SKM-1 (cell line): Measurements from ENCODE around the gene MITD1.
"Not testable (repeated sequence)": the region's sequence is repeated elsewhere in the genome, so short reads cannot be mapped to it uniquely, and the experiment has no call there.

Source experiments
- DNase-seq: peaks from one replicate; lab custom pipeline; 2025; ENCODE audit not compliant: unreplicated experiment; lab: John Stamatoyannopoulos, UW

The MITD1 gene

DNA sequence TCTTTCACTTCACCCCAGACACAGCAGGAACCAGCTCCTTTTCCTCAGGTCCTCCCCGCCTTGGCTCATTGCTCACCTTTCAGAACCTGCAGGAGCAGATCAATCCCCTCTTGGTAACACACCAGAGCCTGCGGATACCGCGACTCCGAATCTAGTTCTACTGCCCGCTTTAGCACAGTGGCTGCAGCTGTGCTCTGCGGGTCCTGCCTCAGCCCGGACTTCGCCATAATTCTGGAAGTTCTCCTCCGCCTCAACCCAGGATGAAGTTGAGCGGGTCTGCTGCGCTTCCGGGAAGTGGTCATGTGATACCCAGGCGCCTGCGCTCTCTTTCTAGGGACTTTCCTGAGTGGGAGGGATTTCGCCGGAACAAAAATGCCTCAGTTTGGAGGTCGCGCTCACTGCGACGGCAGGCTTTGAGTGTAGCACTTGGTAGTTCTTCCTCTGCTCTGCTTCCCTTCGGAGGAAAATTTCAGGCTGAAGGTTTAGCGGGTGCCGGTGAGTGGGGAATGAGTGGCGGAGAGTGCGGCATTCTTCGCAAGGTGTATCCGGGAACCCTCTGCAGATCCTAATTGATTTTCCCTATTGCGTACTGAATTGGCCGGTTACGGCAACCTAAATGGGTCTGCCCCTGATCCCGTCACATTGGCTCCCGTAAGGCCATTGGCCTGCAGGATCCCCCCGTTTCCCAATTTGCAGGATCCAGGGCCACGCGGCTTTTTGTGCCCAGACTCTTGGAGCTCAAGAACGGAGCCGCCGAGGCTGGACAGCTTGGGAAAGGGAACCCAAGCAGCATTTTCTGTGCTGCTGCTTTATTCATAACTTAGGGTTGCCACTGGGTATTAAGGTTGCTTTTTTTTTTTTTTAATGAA, at the start of gene MITD1, which contains the start of gene MRPL30:
TSS of gene MITD1 (minus strand) at position 304 of the 869 bp plus-strand sequence. CDS start at position 227, 77 bp downstream.
TSS of gene MRPL30 (plus strand) at position 430 of the 869 bp plus-strand sequence. CDS start 5,020 bp downstream, outside the sequence.
- DNase-seq = peak; percentile 91

DNA sequence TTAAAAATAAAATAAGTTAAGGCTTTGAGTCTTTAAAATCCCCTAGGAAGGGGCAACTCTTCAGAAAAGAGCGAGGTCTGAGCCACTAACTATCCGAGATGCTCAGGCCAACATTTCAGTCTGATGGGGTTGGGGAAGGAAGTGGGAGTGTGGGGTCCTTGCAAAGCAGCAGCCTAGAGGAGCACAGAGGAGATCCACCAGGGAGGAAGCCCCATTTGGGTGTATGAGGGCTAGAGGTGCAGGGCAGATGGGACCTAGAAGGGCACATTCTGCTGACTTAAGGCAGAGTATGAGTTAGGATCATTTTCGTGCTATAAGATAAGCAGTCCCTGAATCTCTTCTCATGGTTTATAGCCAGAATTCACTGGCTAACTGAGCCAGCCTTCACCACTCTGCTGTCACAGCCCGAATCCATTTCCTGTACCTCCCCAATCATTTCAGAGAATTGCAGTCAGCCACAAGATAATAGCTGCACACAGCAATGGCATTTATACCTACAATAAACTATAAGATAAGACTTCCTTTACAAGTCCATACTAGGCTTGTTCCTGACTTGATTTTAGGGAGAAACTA, 37.2 kb upstream of the MITD1 start:
- no peak for DNase-seq

DNA sequence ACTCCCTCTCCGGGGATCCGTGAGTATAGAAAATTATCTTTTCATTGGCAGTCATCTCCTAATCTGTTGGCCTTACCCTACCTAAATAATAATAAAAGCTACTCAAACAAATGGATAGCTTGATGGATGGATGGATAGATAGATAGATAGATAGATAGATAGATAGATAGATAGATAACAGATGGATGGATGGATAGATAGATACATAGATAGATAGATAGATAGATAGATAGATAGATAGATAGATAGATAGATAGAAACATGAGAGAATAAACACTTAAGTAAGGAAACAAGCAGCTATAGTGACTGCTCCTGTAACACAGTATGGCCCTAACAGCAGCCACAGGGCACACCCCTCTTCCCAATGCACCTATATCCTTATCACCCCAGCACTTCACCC, 35.2 kb upstream of the MITD1 start:
- DNase-seq = no peak

DNA sequence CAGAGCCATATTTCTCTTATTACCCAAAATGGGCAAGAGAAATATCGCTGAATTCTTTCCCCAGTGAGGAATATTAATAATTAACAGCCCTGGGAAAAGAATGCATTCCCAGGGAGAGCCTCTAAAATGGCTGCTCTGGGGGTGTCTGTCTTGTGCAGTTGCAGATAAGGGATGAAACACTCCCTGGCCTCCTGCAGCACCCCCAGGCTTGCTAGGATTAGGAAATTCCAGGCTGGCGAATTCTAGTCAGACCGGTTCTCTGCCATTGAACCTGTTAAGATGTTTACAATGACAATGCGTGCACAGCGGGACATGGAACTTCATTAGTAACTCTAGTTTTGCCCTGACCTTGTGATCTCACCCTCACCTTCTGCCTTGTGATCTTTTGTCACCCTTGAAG, 24.6 kb upstream of the MITD1 start:
- DNase-seq = no peak

DNA sequence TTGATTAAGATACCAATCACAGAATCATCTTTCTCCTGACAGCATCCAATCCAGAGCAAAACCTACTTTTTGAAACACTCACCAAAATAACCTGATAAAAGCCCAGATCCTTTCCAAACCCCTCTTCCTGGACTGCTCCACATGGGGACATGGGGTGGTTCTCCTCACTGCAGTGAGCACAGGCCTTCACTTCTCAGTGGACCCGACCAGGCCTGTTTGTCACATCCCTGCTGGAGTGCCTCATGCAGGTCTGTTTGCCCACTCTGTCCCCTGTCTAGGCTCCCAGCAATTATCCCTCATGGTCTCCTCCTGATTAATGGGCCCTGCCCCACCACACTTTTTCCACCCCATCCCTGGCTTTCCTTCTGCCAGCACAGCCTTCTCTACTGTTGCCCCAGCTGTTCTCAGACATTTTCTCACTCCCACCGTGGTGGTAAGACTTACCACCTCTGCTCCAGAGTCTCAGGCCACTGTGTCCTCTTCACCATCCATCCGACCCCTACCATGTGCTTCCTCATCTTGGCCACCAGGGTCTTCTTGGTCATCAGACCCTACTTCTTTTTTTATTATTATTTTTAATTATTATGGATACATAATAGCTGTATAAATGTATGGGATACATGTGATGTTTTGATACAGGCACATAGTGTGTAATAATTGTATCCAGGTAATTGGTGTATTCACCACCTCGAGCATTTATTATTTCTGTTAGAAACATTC, 21.3 kb upstream of the MITD1 start:
- no peak for DNase-seq

DNA sequence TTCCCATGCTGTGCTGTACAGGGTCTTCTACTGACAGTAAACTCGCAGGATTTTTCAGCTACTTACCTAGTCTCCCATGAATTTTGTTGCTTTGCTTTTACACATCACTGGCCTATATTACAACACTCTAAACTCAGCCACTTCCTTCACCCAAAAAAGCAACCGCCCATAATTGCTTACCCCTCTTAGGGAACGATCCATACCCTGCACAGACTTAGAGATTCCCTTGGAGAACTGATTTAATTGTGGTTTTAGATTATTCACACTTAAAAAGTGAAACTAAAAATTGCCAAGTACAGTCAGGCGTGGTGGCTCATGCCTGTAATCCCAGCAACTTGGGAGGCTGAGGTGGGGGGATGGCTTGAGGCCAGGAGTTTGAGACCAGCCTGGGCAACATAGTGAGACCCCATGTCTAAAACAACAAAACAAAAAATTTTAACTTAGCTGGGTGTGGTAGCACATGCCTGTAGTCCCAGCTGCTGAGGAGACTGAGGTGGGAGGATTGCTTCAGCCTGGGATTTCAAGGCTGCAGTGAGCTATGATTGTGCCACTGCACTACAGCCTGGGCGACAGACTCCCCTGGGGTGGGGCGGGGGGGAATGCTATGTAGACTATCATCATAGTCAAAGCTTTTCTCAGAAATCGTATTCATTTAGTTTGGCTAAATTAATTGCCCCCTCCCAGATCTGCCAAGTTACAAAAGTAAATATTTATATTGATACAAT, 19.4 kb upstream of the MITD1 start:
- DNase-seq = no peak

DNA sequence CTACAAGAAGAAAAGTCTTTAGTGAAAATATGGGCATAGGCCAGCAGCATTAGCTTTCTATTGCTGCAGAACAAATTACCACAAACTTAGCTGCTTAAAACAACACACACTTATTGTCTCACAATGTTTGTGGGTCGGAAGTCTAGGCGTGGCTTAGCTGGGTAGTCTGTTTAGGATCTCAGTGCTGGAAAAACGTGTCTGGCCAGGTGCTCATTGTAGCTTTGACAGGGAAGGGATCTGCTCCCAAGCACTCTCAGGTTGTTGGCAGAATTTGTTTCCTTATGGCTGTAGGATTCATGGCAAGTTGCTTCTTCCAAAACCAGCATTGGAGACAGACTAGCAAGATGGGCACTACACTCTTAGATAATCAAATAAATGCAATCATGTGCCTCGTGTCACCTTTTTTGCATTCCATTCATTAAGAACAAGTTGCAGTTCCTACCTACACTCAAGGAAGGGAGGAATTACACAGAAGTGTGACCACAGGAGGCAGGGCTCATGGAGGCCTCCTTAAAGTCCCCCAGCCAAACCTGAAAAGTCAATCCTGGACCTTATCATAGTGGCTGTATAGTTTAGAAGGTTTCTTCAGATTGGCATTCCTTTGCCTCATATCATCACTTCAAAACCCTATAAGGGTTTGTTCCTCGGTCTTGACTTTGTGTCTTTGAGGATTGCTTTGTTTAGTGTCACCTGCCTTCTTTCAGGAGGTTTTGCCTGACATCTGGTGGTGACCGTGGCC, 17.4 kb upstream of the MITD1 start:
- no peak for DNase-seq

DNA sequence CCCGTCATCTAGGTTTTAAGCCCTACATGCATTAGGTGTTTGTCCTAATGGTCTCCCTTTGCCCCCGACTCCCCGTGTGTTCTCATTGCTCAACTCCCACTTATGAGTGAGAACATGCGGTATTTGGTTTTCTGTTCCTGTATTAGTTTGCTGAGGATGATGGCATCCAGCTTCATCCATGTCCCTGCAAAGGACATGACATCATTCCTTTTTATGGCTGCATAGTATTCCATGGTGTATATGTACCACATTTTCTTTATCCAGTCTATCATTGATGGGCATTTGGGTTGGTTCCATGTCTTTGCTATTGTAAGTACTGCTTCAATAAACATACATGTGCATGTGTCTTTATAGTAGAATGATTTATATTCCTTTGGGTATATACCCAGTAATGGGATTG, 11.5 kb upstream of the MITD1 start:
- not testable (repeated sequence) for DNase-seq

DNA sequence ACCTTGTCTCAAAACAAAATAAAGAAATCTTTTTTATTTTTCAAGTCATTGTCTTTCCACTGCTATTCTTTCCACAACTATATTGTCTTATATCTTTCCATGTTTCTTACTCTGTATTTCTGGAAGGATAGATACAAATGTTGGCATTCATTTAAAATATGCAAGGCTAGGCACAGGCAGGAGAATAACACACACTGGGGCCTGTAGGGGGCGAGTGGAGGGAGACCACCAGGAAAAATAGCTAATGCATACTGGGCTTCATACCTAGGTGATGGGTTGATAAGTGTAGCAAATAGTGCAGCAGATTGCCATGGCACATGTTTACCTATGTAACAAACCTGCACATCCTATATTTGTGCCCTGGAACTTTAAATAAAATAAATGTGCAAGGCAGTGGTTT, 9.7 kb upstream of the MITD1 start:
- no peak for DNase-seq

DNA sequence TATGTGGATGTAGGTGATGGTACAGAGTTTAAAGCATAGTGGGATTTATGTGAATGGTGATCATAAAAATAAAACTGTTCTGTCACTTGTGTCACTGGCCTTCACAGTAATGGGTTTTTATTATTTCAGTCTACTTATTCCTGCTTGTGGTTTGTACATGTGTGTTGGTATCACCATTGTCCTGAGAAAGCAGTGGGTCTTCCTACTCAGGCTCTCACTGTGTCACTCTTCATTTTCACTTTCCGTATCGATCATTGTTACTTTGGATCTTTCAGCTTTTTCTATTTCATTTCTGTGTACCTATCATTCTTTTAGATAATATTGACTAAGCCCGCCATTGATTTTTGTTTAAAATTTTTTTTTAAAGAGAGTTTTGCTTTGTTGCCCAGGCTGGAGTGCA, 7.5 kb upstream of the MITD1 start:
- no peak for DNase-seq

DNA sequence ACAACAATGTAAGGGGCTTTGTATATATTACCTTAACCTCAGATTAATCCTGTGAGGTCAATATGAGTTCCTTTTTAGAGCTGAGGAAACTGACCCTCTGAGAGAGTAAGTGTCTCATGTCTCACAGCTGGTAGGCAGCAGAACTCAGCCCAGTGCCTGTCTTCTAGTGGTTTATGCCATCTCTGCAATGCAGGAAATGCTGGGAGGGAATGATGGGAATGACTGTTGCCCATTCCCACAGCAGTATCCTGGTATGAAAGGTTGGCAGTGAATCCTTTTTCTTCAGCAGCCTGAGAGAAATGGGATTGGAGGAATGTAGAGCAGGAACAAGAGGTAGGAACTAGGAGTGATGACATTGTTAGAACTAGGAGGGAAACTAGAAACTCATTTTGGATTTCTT, 6.2 kb upstream of the MITD1 start:
- no peak for DNase-seq

DNA sequence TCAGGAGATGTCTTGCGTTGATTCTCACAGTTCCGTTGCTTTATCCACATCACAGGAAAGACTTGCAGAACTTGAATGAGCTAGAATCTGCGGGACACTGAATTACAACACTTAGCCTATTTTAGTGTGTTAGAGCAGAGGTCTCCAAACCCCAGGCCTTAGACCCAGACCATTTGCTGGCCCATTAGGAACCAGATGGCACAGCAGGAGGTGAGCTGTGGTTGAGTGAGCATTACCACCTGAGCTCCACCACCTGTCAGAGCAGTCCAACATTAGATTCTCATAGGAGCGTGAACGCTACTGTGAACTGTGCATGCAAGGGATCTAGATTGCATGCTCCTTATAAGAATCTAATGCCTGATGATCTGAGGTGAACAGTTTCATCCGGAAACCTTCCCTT, 4.0 kb upstream of the MITD1 start:
- DNase-seq = no peak

DNA sequence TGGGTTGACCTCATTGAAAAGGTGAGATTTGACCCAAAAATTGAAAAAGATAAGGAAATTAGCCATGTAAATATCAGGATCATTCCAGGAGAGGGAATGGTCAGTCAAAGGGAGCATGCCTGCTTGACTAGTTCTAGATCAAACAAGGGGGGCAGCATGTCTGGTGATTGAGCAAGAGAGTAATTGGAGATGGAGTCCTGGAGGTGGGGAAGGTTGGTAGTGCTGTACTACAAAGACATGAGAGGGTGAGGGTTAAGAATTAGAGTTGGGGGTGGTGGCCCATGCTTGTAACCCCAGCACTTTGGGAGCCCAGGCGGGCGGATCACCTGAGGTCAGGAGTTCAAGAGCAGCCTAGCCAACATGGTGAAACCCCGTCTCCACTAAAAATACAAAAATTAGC, 2.2 kb upstream of the MITD1 start:
- no peak for DNase-seq

DNA sequence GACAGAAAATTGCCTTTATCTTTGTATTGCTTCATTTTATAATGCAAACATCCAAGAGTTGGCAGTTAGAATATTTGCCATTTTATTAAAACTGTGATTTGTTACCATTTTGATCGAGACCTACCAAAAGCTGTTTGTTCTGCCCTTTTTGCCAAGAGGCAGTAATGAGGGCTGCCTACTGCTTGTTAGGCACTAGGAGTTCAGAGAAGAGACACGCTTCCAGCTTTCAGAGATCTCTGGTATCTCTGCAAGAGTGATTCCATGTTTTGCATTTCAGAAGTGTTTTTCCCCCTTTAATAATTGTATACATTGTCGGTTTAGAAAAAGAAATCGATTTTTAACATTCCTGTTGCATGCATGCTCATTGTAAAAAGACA, 754 bp upstream of the MITD1 start:
- DNase-seq = no peak

DNA sequence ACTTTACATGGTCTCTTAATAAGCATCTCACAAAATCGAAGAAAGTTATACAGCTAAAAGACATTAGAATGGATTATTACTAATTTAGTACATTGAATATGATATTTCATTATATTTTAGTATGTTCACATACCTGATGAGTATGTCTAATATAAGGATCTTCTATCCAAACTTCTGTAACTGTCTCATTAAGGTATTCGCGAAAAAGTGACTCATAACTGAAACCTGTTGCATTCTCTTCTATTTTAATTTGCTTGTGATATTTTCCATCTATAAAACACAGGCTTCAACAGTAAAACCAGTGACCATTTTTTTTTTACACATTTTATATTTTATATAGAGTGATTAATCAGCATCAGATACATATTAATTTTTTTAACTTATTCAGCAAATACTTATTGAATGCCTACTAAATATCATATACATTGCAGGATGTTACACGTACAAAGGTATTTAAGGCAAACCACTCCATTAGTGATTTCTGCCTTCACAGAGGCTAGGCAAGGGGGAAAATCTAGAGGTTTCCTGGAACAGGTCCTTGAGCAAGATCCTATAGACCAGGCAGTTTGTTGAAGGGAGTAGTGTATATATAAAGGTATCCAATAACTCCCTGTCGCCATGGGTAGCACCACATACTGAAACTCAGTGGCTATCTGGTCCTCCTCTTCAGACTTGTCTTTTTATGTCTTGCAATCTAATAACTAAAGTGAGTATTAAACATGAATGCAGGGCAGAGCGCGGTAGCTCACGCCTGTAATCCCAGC, 9.3 kb downstream of the MITD1 start:
- no peak for DNase-seq

DNA sequence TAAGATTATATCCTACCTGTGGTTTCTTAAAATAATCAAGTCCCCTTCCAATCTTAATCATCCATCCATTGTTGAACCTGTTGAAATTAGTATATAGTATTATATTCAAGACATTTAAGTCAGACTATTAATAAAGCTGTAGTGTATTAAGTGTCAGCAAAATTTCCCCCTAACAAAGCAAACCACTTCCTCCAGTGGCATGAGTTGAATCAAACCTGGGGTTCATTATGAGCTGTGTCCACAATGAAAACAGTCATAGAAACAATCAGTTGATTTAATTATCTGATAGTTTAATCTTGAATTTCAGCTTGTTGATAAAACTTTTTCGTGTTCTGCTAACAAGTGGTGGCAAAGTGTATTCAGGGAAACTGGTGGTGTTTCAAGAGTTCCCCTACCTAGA, 11.3 kb downstream of the MITD1 start:
- no peak for DNase-seq

DNA sequence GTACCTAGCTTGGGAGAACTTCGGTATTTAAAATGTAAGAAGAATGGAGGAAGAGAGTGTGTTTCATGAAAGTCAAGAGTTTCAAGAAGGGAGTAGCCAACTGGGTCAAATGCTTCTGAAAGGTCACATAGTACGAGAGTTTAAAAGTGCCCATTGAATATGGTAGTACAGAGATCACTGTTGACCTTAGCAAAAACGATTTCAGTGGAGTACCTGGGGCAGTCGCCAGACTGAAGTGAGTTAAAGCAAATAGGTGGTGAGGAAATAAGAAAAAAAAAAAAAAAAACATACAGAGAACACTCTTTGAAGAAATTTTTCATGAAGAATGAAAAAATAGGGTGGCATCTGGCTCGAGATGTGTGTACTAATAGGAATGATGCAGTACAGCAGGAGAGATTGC, 14.6 kb downstream of the MITD1 start:
- no peak for DNase-seq

DNA sequence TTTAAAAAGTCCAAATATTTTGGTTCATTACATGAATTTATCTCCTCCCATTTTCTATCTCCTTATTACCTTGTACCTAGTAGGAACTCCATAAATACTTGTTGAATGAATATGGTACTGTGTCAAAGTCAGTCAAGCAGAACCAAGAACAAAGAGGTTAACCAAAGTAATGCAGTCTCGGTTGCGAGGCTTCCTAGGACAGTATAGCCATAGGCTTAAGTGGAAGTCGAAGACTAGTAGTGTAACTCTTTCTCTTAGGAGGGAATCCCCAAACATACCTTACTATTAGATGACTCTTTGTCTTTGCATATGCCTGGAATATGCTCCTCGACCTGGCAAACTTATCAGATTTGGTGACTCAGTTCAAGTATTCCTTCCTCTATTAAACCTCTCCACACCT, 21.3 kb downstream of the MITD1 start:
- no peak for DNase-seq

DNA sequence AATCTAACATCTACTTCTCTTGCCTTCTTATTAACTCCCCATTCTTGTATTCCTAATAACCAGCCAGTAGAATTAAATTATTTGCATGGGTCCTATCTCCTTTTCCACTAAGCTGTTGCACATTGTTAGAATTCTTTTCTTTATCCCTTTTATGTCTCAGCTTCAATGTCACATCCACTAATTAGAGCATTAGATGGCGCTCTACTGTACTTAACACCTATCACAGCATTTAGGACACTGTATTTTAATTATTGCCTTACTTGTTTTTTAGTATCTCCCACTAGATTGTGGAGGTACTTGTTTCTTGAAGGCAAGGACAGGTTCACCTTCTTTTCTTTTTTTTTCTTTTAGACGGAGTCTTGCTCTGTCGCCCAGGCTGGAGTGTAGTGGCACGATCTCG, 22.3 kb downstream of the MITD1 start:
- no peak for DNase-seq

DNA sequence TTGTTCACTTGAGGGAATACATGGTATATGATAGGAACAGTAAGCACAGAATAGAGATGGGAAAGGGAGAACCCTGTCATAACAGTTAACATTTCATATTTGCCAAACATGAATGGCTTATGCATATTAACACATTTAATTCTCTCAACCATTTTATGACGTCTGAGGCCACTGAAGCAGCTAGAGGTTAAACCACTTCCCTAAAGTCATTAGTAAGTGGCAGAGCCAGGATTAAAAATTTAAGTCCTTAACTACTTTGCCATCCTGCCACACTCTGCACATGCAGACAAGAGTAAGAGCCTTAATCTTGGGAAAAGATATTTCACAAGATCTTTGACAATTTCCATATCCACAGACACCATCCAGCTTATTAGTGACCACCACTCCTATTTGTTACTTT, 24.0 kb downstream of the MITD1 start:
- no peak for DNase-seq
